ENCODE measurements around the gene AP1G2. TPM values are rescaled to one million over a fixed set of nuclear protein-coding genes. Genes with fewer than 3 reads are reported as not detected.

AP1G2 gene
- total and polyA plus RNA-seq, 12 donors: 6.6 to 58.5 (median 10.8) TPM

GRCh38 chr14:23566112-23566777, 1.3 kb downstream of the AP1G2 start:
- H3K27me3 ChIP-seq: peaks cover 0 to 5% (median 0%) of the 10 kb centered on the region in 7 donors
- intact Hi-C loops (cut with DNase I): loop anchor here in 3 of 10 donors (10.0 kb wide), 2 partner anchors 241 to 301 kb away; partner anchors contain the start of gene PABPN1 (in 2 of the 3)
- DNase-seq (no peak), ATAC-seq (no peak)
- H3K9me3 ChIP-seq: no peaks in the 10 kb centered on the region
- H3K36me3 ChIP-seq: peaks cover 0 to 46% (median 0%) of the 10 kb centered on the region in 9 donors
- WGBS, 2 donors: 92 to 96% methylated on average over 10 of the region's 10 CpGs
- H3K4me3 ChIP-seq: peak overlapping the region in 2 of 10 donors; percentile 59 to 73
- TF ChIP-seq, protein P1, sequence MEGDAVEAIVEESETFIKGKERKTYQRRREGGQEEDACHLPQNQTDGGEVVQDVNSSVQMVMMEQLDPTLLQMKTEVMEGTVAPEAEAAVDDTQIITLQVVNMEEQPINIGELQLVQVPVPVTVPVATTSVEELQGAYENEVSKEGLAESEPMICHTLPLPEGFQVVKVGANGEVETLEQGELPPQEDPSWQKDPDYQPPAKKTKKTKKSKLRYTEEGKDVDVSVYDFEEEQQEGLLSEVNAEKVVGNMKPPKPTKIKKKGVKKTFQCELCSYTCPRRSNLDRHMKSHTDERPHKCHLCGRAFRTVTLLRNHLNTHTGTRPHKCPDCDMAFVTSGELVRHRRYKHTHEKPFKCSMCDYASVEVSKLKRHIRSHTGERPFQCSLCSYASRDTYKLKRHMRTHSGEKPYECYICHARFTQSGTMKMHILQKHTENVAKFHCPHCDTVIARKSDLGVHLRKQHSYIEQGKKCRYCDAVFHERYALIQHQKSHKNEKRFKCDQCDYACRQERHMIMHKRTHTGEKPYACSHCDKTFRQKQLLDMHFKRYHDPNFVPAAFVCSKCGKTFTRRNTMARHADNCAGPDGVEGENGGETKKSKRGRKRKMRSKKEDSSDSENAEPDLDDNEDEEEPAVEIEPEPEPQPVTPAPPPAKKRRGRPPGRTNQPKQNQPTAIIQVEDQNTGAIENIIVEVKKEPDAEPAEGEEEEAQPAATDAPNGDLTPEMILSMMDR (IDR thresholded peaks at IDR 0.05): no peak
- peak overlapping the region in 1 of 10 donors; percentile 76 for H3K27ac ChIP-seq
- H3K4me1 ChIP-seq: peaks cover 2 to 25% (median 12%) of the 10 kb centered on the region in 9 donors

GRCh38 chr14:23565626-23566025, 2.0 kb downstream of the AP1G2 start:
- no peaks in the 10 kb centered on the region for H3K27me3 ChIP-seq
- intact Hi-C loops (cut with DNase I): loop anchor here in 3 of 10 donors (10.0 kb wide), 2 partner anchors 241 to 301 kb away; partner anchors contain the start of gene PABPN1 (in 2 of the 3)
- no peak for ATAC-seq
- 90% methylated on average over 11 of the region's 11 CpGs for WGBS, 2 donors
- no peak overlapping the region for H3K4me3 ChIP-seq
- H3K36me3 ChIP-seq: peaks cover 0 to 52% (median 0%) of the 10 kb centered on the region in 9 donors
- DNase-seq: no peak
- H3K9me3 ChIP-seq: no peaks in the 10 kb centered on the region
- peaks cover 2 to 25% (median 12%) of the 10 kb centered on the region in 9 donors for H3K4me1 ChIP-seq
- no peak overlapping the region for H3K27ac ChIP-seq
- TF ChIP-seq, protein P1 (IDR thresholded peaks at IDR 0.05): no peak

- H3K4me1 ChIP-seq: peaks cover 2 to 25% (median 12%) of the 10 kb centered on the region in 9 donors
- H3K9me3 ChIP-seq: no peaks in the 10 kb centered on the region
- H3K27me3 ChIP-seq: no peaks in the 10 kb centered on the region
- WGBS, 2 donors: 88 to 91% methylated on average over 7 of the region's 7 CpGs
- H3K27ac ChIP-seq: no peak overlapping the region
- TF ChIP-seq, protein P1 (IDR thresholded peaks at IDR 0.05): no peak
- H3K36me3 ChIP-seq: peaks cover 0 to 60% (median 0%) of the 10 kb centered on the region in 9 donors
- DNase-seq: no peak
- H3K4me3 ChIP-seq: no peak overlapping the region
- intact Hi-C loops (cut with DNase I): loop anchor here in 6 of 10 donors (5.0 to 10.0 kb wide), 4 partner anchors 83 to 300 kb away; partner anchors contain the start of gene PABPN1 (in 2 of the 6)
- ATAC-seq: no peak
Measured at GRCh38 chr14:23564876-23565275, 2.7 kb downstream of the AP1G2 start.

DNA sequence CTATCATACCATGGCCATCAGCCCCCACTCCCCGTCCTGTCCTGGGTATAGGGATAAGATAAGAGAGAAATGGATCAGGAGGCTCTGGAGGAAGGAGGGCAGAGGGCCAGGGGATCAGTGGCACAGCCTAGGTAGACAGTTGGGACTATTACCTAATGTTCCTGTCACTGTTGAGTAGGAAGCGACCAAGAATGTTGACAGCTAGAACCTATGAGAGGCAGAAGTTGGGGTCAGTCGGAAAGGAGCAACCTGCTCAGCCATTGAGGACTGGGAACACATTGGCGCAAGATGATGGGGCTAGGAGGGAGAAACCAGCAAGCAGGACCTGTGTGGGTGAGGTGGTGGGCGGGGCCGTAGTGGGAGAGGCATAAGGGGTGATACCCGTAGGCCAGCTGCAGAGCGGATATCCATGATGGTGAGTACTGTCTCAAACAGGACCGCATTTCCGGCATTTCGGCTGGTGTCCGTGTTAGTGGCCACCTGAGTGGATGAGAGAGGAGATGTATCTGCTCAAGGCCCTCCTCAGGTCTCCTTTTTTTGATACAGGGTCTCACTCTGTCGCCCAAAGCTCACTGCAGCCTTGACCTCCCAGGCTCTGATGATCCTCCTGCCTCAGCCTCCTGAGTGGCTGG, 3.3 kb downstream of the AP1G2 start:
- DNase-seq (no peak), ATAC-seq (no peak)
- intact Hi-C loops (cut with DNase I): loop anchor here in 6 of 10 donors (5.0 to 10.0 kb wide), 4 partner anchors 82 to 299 kb away; partner anchors contain the start of gene PABPN1 (in 2 of the 6)

More for the DNA sequence above, 3.3 kb downstream of the AP1G2 start:
- Histone ChIP-seq H3K27ac (no peak overlapping the region), H3K36me3 (peaks cover 0 to 66% (median 0%) of the 10 kb centered on the region in 9 donors), H3K4me3 (no peak overlapping the region), H3K4me1 (peaks cover 2 to 25% (median 12%) of the 10 kb centered on the region in 9 donors), H3K27me3 (no peaks in the 10 kb centered on the region), H3K9me3 (no peaks in the 10 kb centered on the region)
- WGBS, 2 donors: 87 to 94% methylated on average over 13 of the region's 13 CpGs
- TF ChIP-seq, protein P1 (IDR thresholded peaks at IDR 0.05): no peak

Measured in heart right ventricle (tissue), 16 donors.